22Rv1 (cell line): ENCODE measurements around the gene KATNAL1.

ENCODE experiments used
- ZFX ChIP-seq: fragments of 450-650 bp; IDR thresholded peaks from 2 replicates; pipeline ENCODE4 v1.6.1; 2017; ENCODE audit warnings: antibody characterized with exemption, borderline replicate concordance
- TF ChIP-seq, protein P1 (sequence below): fragments of 450-650 bp; IDR thresholded peaks from 2 replicates; pipeline ENCODE4 v1.5.1; 2017; ENCODE audit warnings: mild to moderate bottlenecking

DNA sequence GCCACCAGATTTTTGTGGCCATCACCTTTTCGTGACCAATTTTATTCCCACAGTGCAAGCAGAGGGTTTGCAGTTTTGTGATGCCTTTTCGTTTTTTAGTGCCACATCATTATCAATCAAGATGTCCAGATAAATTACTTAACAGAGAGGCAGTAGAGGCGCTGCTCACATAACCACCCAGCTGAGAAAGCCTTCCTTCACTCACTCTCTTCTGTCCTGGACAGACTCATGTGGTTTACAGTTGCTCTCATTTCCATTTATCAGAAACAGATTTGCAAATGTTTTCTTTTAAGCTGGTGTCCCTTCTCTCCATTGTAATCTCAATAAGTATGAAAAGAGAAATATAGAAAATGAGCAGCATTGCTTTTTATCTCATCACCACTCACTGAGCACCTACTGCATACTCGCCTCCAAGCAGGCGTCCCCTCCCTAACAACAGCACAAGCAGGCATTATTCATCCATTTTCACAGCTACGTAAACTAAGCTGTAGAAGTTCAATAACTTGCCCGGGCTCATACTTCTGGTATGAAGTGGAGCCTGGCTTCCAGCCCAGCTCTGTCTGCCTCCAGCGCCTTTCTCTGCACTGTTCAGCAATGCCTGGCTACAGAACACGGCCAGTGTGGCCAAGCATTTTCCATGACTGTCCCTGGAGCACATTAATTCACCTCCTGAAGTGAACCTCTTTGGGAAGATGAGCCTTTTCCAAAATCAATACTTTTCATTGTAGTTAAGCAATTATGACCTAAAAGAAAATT is 34.6 kb upstream of the KATNAL1 start:
- TF ChIP-seq, protein P1, sequence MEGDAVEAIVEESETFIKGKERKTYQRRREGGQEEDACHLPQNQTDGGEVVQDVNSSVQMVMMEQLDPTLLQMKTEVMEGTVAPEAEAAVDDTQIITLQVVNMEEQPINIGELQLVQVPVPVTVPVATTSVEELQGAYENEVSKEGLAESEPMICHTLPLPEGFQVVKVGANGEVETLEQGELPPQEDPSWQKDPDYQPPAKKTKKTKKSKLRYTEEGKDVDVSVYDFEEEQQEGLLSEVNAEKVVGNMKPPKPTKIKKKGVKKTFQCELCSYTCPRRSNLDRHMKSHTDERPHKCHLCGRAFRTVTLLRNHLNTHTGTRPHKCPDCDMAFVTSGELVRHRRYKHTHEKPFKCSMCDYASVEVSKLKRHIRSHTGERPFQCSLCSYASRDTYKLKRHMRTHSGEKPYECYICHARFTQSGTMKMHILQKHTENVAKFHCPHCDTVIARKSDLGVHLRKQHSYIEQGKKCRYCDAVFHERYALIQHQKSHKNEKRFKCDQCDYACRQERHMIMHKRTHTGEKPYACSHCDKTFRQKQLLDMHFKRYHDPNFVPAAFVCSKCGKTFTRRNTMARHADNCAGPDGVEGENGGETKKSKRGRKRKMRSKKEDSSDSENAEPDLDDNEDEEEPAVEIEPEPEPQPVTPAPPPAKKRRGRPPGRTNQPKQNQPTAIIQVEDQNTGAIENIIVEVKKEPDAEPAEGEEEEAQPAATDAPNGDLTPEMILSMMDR: no peak
- TF ChIP-seq ZFX: no peak
